GM21737 (cell line): ENCODE results near the gene RHOBTB3.
A peak's percentile ranks its signal among the peaks of the same experiment; 100 is the strongest.
"Not testable (repeated sequence)": the region's sequence is repeated elsewhere in the genome, so short reads cannot be mapped to it uniquely, and the experiment has no call there.

Experiments
- ATAC-seq: cut with Tn5 transposase; IDR thresholded peaks from one replicate; pipeline ENCODE4 v1.9.1; 2021; ENCODE audit warnings: mild to moderate bottlenecking, moderate library complexity; ENCODE audit not compliant: unreplicated experiment

Gene RHOBTB3

DNA sequence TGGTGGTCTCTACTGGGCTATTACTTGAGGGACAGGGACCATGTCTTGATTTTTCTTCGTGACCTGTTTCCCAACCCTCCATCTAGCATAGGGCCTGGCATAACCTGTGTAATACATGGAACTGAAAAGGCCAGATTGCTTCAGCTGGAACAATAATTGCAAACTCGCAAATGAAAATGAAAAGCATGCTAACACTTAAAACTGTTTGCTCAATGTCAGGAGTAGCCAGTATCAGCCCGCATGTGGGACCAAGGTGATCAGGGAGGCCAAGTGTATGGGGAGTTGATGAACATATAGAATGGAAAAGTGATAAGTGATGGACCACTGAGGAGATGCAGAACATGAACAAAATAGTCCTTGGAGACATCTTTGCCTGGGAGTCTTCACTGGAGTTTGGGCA lies 66.2 kb downstream of the RHOBTB3 start:
- ATAC-seq, result no peak

DNA sequence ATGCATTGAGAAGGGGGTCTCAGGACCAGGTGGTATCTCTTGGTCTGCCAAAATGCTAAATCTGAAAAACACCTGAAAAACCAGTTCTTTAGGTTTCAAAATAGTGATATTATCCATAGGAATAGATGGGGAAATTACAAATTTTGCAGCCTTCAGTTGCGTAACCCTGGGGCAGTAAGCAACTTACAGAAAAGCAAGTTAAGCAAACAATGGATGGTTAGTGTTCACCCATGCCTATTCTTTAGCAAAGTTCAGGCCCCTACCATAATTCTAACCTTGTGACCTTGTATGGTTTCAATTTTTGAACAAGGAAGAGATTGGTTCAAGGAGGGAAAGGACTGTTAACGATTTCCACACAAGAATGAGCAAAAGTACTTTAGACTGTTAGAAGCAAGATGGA lies 66.9 kb downstream of the RHOBTB3 start:
- no peak for ATAC-seq

DNA sequence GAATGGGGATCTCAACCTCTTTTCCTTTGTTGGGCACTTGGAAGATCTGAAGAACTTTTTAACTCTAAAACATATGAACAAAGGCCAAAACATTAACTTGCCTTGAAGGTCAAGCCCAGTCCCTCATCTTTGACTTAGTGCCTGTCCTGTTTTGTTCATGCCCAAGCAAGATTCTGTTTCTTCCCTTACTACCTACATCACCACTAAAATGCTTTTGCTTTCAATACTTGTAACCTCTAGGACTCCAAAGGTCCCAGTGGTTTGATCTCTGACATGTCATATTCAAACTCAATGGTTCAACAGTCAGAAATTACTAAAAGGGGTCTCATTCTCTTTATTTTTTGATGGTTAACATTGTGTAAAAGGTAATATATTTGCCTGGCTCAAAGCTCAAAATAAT lies 67.4 kb downstream of the RHOBTB3 start:
- ATAC-seq, result no peak

DNA sequence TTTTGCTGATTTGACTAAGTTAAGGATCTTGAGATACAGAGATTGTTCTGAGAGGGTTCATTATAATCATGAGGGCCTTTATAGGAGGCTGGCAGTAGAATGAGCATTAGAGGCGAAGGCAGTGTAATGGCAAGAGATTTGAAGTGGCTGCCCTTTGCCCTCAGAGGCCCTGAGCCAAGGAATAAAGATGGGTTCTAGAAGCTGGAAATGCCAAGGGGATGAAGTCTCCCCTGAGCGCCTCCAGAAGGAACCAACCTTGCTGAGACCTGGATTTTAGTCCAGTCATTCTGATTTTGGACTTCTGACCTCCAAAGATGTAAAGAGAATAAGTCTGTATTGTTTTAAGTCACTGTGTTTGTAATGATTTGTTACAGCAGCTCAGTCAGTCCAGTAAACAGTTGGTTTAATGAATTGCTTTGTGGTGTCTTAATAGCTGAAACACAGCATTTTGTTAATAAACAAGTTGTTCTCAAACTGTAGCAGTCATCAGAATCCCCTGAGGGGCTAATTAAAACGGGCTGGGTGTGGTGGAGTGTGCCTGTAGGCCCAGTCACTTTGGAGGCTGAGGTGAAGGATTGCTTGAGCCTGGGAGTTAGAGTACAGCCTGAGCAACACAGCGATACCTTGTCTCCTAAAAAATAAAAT lies 68.2 kb downstream of the RHOBTB3 start:
- ATAC-seq, result no peak

DNA sequence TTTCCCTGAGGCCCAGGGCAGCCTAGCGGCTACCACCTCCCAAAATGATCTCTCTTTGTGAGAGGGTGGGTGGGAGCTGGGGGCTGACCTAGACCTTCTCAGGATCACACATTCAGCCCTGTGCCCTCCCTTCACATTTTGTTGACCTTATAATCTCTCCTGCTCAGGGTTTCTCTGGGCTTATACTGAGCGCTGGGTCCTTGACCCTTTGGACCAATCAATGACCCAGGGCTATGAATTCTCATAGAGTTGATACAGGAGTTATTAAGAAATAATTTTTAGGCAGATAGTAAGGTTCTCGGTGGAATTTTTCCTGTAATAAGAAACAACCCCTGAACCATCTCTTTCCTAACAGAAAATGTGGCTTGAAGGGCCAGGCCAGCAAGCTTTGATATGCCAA lies 69.4 kb downstream of the RHOBTB3 start:
- ATAC-seq, result no peak

DNA sequence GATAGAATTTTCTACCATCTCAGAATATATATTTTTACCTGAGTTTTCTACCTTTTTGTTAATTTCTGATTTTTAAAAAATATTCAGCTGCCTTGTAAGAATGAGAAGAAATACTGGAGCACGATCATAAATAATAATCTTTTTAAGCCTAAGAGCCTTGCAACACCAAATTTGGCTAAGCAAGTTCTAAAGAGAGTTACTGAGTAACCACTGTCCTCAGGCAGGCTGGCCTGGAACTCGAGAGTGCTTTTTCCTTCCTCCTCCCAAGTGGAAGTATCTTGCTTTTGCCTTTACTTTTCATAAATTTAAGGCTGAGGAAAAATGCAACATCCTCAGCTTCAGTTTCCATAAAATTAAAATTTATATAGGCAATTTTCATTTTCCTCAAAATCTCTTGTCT lies 70.4 kb downstream of the RHOBTB3 start:
- ATAC-seq, result no peak

DNA sequence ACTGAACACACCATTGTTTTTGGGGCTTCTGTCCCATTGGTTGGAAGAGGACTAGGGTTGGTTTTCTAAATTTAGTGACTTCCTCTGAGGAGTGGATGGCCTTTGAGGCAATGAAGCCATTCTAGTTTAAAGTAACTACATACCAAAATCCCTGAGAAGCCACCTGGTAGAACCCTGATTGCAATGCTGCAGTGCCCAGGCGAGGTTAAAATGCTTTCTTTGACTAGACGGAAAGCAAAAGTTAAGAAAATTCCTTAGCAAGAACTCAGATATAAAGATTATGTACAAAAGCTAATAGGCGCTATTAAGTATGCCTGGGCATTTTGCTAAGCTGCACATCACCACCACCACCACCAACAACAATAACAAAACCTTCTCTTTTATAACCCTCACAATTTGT lies 70.8 kb downstream of the RHOBTB3 start:
- ATAC-seq, result no peak

DNA sequence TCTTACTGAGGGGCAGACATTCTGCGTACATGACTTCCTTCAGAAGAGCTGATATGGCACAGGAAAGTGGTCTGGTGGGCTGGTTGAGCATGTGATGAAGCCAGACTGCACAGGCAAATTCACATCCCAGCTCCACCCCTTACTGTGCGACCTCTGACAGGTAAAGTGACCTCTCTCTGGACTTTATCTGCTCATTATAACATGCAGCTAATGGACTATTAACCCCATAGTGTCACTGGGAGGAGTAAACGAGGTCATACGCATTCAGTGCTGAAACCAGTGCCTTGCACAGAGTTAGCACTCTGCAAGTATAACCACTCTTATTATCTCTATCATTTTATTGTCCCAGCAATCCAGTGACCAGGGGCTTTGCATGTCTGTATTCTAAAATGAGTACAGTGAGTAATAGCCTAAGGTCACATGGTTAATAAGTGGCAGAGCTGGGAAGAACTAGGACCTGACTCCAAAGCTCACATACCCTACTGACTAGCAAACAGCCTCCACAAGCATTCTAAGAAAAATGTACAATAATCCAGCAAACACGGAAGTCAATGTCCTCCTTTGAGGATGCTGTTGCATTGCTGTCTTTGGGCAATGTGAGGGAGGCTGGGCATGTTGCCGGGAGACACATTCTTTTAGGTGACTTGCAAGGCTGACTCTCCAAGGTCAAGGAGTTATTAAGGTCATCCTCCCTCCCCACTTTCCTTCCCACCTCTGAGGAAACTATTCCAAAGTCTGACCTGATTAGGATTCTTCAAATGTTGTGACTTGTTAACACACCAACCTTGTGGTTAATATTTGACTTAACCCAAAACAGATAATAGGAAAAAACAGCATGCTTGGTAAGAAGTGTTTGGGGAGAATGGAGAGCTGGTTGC lies 72.4 kb downstream of the RHOBTB3 start:
- ATAC-seq, result no peak

DNA sequence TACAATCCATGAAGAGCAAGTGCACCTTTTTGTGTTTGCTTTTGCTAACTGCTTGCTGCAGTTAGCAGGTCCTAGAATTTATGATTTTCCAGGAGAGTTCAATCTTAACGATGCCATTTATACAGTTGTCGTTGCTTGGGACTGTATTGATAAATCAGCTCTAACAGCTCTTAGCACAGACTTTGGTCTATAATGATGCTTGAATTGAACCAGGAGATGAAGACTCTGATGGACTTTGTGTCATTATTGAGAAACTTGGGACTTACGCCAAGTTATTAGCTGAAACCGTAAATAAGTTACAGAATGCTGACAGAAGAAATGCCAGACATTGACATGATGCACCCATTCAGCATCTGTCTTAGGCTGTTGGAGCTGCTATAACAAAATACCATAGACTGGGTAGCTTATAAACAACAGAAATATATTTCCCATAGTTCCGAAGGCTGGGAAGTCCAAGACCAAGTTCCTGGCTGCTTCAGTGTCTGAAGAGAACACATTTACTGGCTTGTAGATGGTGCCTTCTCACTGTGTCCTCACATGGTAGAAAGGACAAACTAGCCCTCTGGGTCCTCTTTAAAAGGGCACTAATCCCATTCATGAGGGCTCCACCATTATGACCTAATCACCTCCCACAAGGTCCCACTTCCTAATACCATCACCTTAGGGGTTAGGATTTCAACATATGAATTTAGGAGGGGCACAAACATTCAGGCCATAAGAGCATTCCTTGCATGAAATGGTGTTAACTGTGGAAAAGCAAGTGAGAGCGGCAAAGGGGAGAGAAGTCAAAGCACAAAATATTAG lies 73.8 kb downstream of the RHOBTB3 start:
- no peak for ATAC-seq

DNA sequence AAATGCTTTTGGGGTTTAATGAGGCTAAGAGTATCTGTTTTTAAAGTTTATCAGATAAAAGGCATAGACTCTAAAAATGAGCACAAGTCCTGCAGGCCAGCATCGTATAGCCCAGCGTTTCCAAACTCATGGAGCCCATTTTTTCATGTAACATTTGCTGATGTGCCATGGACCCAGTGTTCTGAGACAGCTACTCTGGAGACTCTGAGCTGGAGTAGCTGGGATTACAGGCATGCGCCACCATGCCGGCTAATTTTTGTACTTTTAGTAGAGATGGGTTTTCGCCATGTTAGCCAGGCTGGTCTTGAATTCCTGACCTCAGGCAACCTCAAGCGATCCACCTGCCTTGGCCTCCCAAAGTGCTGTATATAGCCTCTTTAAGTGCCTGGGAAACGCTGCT lies 75.6 kb downstream of the RHOBTB3 start:
- no peak for ATAC-seq

DNA sequence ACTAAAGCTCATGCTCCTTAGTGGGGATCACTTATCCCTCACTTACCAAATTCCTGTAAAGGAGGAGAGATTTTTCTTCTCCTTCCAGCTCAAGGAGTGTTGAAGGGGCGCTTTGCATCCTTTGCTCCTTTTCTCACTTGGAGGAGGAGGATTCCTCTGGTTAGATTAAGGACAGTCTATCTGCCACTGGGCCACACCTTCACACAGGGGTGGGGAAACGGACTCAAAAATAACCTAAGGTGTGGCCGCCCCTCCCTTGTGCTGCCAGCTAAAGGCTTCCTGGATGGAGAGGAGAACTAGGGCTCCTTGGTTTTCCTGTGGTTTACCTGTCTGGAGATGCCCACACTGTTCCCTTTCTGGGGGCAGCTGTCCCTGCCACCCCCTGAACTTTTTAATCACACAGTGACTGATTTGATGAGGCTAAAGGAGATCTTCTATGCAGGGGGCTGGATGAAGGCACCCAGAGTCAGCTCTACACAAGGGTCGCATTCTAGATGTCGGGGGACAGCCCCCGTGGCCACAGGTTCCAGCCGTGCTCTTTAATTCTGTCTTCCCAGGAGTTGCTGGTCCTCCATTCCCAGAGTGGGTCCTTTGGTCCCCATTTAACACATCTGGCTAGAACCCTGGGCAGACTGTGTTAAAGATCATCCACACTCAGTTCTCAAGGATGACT lies 77.0 kb downstream of the RHOBTB3 start:
- no peak for ATAC-seq

DNA sequence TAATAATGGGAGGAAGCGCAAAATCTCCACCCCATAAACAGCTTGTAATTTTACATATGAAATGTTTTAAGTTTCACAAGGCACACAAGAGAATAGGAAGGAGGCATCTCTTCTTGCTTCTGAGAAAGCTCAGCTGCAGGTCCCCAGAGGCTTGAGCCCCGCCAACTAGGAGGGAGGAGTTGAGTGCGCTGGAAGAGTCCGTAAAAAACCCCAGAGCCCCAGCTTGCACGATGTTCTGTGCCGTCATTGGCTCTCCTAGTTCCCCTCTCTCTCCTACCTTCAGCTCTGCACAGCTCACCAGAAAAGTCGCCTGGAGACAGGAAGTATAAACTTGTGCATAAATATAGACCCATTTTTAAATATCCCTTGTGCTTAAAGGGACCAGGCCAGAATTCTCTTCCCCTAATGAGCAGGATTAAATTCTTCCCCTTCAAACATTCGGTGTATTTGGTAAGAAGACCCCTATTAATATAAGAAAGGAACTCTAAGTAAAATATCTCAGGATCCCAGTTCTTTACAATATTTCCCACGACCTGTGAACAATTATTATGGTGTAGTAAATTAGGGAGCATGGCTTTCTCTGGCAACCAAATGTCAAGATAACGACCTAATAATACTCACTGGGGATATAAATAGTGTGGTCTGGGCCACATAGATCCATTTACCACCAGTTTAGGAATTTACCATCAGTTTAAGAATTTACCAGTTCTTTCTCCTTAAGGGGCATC lies 77.7 kb downstream of the RHOBTB3 start:
- ATAC-seq, result peak; percentile 99

DNA sequence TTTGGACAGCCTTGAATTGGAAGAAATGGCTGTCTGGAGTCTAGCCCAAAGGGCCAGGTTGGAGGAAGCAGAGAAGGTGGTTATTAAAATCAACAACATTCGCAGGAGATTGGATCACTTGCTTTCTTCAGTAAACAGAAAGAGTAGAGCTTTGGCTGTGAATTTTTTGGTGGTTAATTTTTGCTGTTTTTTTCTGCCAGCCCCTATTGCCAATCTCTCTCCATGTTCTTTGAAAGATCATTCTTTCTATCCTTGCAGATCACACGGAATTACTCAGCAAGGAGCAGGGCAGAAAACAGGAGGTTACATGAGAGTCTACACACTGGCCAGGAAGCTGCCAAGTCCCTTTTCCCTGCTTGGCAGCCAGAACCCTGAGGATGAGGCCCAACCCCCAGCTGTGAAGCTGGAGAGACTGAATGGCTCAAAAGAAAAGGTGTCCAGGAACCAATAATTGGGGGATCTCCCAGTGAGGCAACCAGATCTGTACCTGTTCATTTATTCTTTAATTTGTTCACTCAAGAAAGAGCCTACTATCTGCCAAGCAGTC lies 78.4 kb downstream of the RHOBTB3 start:
- no peak for ATAC-seq

DNA sequence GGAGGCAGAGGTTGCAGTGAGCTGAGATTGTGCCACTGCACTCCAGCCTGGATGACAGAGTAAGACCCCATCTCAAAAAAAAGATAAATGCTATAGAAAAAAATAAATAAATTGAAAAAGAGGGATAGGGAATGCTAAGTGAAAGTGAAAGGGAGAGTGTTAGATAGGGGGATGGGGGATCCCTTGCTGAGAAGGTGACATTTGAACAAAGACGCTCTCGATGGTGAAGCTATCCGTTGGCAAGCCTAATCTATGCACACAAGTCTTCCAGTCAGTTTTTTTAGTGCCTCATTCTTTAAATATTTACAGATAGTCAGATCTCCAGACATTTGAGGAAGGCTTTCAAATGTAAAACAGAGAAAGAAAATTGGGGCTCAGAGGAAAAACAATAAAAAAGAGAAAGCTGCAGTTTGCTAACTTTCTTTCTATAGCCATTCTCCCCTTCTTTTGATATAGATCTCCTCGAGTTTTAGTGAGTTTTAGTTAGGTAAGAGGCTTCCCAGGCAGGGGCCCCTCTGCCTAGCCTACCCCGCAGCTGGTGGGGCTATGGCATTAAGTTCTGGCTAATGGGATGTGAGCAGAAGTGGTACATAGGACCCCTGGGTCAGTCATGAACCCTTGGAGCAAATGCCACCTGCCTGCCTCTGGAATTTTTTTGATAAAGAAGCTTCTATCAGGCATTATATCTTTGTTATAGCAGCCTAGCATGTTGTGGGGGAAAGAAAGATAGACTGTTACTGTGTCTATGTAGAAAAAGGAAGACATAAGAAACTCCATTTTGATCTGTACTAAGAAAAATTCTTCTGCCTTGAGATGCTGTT lies 79.4 kb downstream of the RHOBTB3 start:
- ATAC-seq, result no peak

DNA sequence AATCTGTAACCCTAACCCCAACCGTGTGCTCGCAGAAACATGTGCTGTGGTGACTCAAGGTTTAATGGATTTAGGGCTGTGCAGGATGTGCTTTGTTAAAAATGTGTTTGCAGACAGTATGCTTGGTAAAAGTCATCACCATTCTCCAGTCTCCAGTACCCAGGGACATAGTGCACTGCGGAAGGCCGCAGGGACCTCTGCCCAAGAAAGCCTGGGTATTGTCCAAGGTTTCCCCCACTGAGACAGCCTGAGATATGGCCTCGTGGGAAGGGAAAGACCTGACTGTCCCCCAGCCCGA lies 79.9 kb downstream of the RHOBTB3 start:
- not testable (repeated sequence) for ATAC-seq

DNA sequence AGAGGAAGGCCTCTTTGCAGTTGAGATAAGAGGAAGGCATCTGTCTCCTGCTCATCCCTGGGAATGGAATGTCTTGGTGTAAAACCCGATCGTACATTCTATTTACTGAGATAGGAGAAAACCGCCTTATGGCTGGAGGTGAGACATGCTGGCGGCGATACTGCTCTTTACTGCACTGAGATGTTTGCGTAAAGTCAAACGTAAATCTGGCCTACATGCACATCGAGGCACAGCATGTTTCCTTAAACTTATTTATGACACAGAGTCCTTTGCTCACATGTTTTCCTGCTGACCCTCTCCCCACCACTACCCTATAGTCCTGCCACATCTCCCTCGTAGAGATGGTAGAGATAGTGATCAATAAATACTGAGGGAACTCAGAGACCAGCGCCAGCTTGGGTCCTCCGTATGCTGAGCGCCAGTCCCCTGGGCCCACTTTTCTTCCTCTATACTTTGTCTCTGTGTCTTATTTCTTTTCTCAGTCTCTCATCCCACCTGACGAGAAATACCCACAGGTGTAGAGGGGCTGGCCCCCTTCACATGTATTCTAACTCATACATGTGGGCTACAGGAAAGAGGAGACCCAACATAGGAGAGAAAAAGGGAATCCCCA lies 80.4 kb downstream of the RHOBTB3 start:
- ATAC-seq, result not testable (repeated sequence)

DNA sequence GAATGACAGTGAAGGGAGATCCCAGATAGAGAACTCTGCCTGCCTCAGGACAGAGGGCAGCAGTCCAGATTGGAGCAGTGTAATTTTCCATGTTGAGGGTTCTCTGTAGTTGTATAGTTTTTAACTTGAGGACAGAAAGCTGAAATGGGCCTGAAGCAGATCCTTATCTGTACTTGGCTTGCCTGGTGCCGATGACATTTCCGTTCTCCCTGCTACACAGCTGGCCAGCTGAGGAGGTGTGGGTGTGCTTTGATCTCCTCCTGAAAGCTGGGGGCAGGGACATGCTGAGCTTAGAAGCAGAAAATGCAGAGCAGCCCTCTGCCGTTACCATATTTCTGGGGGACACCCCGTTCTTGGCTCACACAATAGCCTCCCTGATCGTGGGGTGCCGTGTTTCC lies 80.9 kb downstream of the RHOBTB3 start:
- no peak for ATAC-seq

DNA sequence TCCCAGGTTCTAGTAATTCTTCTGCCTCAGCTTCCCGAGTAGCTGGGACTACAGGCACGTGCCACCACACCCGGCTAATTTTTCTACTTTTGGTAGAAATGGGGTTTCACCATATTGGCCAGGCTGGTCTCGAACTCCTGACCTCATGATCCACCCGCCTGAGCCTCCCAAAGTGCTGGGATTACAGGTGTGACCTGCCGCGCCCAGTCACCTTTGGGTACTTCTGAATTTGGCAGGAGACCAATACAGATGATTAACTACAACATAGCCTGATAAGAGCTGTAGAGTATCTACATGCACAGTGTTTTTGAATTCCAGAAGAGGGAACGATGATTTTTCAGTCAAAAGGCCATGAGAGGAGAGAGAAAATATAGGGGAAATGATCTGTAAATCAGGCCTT lies 81.9 kb downstream of the RHOBTB3 start:
- ATAC-seq, result not testable (repeated sequence)

DNA sequence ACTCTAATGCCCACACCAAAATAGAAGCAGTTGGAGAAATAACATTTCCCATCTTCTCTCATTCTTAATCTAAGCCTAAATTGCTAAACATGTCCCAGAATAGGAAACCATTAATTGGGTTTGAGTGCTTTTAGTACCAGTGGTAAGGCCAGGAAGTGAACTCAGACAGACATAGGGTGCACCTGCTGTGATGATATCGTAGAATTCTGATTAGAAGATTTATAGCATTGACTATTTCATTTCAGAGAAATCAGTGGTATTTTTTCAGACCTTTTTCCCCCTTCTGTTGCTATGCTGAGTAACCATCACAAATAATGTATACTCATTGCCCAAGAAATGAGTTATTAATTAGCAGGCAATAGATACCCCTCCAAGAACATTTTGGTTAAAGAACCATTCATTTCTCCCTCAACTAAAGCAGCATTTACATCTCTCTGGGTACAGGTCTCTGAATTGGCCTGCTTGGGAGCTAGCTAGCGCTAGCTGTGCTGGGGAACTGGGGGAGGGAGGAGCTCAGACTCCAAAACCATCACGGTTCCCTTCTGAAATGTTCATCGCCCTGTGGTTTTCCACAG lies 84.1 kb downstream of the RHOBTB3 start:
- no peak for ATAC-seq
